ENCODE results near the gene TRIM40.

- no peak for TF ChIP-seq CTCF (conservative IDR thresholded peaks at IDR 0.05; ENCODE audit: low read depth in 2 of 2)
- TF ChIP-seq EZH2 (IDR thresholded peaks at IDR 0.05; ENCODE audit: low read depth, unreplicated experiment), result no peak
- no peak for TF ChIP-seq POLR2AphosphoS5 (IDR thresholded peaks at IDR 0.05; ENCODE audit: low read depth)
- TF ChIP-seq ZNF331 (CRISPR knock-in tag; IDR thresholded peaks at IDR 0.05; ENCODE audit: low read depth), result no peak
- no peak for TF ChIP-seq JUNB (IDR thresholded peaks at IDR 0.05; ENCODE audit: unreplicated experiment)
Observed at GRCh38 chr6:30144811-30145210, 8.9 kb downstream of the TRIM40 start.
